Neural cell (in vitro differentiated cells): Measurements from ENCODE around the gene COL20A1. TPM values are rescaled to one million over a fixed set of nuclear protein-coding genes. Genes with fewer than 3 reads are reported as not detected.

Experiments used
- H2AFZ ChIP-seq: fragments of 200-600, 300-800 bp; sonication (generic), shearing (Covaris generic); 2 replicates; pipeline ENCODE4 v1.6.0; 2014; ENCODE audit warnings: low read depth, mild to moderate bottlenecking, antibody characterized with exemption, low read length, moderate library complexity
- H3F3A ChIP-seq: fragments of 200-600 bp; shearing (Covaris generic); 2 replicates; pipeline ENCODE4 v1.6.1; 2016; ENCODE audit warnings: mild to moderate bottlenecking, moderate library complexity, mixed read lengths, antibody characterized with exemption, low read length; ENCODE audit not compliant: insufficient read depth, poor library complexity, severe bottlenecking
- H3K27ac ChIP-seq: fragments of 200-600, 300-800 bp; sonication (generic), shearing (Covaris generic); 2 replicates; pipeline ENCODE4 v1.5.1; 2014; ENCODE audit warnings: mild to moderate bottlenecking, low read length, moderate library complexity
- H3K27me3 ChIP-seq: fragments of 300-800, 200-600 bp; sonication (generic), shearing (Covaris generic); 2 replicates; pipeline ENCODE4 v1.6.0; 2014; ENCODE audit warnings: mild to moderate bottlenecking, low read depth, low read length, moderate library complexity; ENCODE audit not compliant: insufficient read depth
- H3K36me3 ChIP-seq: fragments of 300-800, 200-600 bp; sonication (generic), shearing (Covaris generic); 2 replicates; pipeline ENCODE4 v1.5.1; 2014; ENCODE audit warnings: mild to moderate bottlenecking, antibody characterized with exemption, low read length, moderate library complexity; ENCODE audit not compliant: insufficient read depth
- H3K4me2 ChIP-seq: fragments of 300-800, 200-600 bp; sonication (generic), shearing (Covaris generic); 2 replicates; pipeline ENCODE4 v1.6.0; 2014; ENCODE audit warnings: mild to moderate bottlenecking, low read length
- H3K4me3 ChIP-seq: fragments of 300-800, 200-600 bp; sonication (generic), shearing (Covaris generic); 2 replicates; pipeline ENCODE4 v1.5.1; 2014; ENCODE audit warnings: mild to moderate bottlenecking, low read length, moderate library complexity
- H3K79me2 ChIP-seq: fragments of 200-600 bp; shearing (Covaris generic); replicated peaks from 2 replicates; pipeline ENCODE4 v1.6.0; 2014; ENCODE audit warnings: mild to moderate bottlenecking, low read length, moderate library complexity; ENCODE audit not compliant: insufficient read depth
- H3K9ac ChIP-seq: fragments of 300-800, 200-600 bp; sonication (generic), shearing (Covaris generic); 2 replicates; pipeline ENCODE4 v1.6.1; 2016; ENCODE audit warnings: mild to moderate bottlenecking, low read length, mixed read lengths
- H3K9me2 ChIP-seq: fragments of 200-600 bp; shearing (Covaris generic); 2 replicates; pipeline ENCODE4 v1.6.1; 2016; ENCODE audit warnings: mild to moderate bottlenecking, low read length, mixed read lengths; ENCODE audit not compliant: insufficient read depth
- H3K9me3 ChIP-seq: fragments of 200-600, 300-800 bp; sonication (generic), shearing (Covaris generic); 2 replicates; pipeline ENCODE4 v1.6.1; 2016; ENCODE audit warnings: mild to moderate bottlenecking, mixed run types, low read length, moderate library complexity, mixed read lengths
- H4K20me1 ChIP-seq: fragments of 200-600 bp; shearing (Covaris generic); 2 replicates; pipeline ENCODE4 v1.6.1; 2016; ENCODE audit warnings: mild to moderate bottlenecking, mixed run types; ENCODE audit not compliant: insufficient read depth
- EP300 ChIP-seq: fragments of 450-650 bp; conservative IDR thresholded peaks from 2 replicates; pipeline ENCODE4 v1.6.1; 2014; ENCODE audit warnings: antibody characterized with exemption, mild to moderate bottlenecking, moderate library complexity; ENCODE audit not compliant: poor library complexity, severe bottlenecking
- EZH2 ChIP-seq: fragments of 200-600, 300-800 bp; shearing (Covaris generic), sonication (generic); IDR thresholded peaks from 2 replicates; pipeline ENCODE4 v1.6.1; 2014; ENCODE audit warnings: antibody characterized with exemption, low read length, borderline replicate concordance, mild to moderate bottlenecking; ENCODE audit not compliant: insufficient read depth, poor library complexity, severe bottlenecking
- MXI1 ChIP-seq: fragments of 450-650 bp; conservative IDR thresholded peaks from 2 replicates; pipeline ENCODE4 v1.6.1; 2014; ENCODE audit warnings: antibody characterized with exemption, mild to moderate bottlenecking; ENCODE audit not compliant: poor library complexity, severe bottlenecking
- POLR2AphosphoS5 ChIP-seq: IDR thresholded peaks from 2 replicates; pipeline ENCODE4 v1.6.1; 2012
- RAD21 ChIP-seq: fragments of 450-650 bp; conservative IDR thresholded peaks from 2 replicates; pipeline ENCODE4 v1.6.1; 2014; ENCODE audit warnings: antibody characterized with exemption, mild to moderate bottlenecking, moderate library complexity
- REST ChIP-seq: IDR thresholded peaks from 2 replicates; pipeline ENCODE4 v1.6.1; 2012; ENCODE audit warnings: borderline replicate concordance
- SMC3 ChIP-seq: fragments of 450-650 bp; conservative IDR thresholded peaks from 2 replicates; pipeline ENCODE4 v1.6.1; 2014; ENCODE audit warnings: antibody characterized with exemption, mild to moderate bottlenecking, moderate library complexity; ENCODE audit not compliant: poor library complexity
- TAF1 ChIP-seq: IDR thresholded peaks from 2 replicates; pipeline ENCODE4 v1.6.1; 2012; ENCODE audit warnings: low read depth
- polyA plus RNA-seq: library from polyadenylated mRNA; depleted of rRNA; stranded (reverse); fragments of >200 nt; gene quantifications from 2 replicates; pipeline ENCODE4 v1.2.3, GENCODE V29; 2014
- TF ChIP-seq, protein P1 (sequence below): fragments of 450-650 bp; IDR thresholded peaks from 2 replicates; pipeline ENCODE4 v1.5.1; 2014; ENCODE audit warnings: antibody characterized with exemption, mild to moderate bottlenecking, moderate library complexity; ENCODE audit not compliant: poor library complexity, severe bottlenecking

COL20A1 gene
- polyA plus RNA-seq, 1 donor from 2014 or later: 1.1 TPM

DNA sequence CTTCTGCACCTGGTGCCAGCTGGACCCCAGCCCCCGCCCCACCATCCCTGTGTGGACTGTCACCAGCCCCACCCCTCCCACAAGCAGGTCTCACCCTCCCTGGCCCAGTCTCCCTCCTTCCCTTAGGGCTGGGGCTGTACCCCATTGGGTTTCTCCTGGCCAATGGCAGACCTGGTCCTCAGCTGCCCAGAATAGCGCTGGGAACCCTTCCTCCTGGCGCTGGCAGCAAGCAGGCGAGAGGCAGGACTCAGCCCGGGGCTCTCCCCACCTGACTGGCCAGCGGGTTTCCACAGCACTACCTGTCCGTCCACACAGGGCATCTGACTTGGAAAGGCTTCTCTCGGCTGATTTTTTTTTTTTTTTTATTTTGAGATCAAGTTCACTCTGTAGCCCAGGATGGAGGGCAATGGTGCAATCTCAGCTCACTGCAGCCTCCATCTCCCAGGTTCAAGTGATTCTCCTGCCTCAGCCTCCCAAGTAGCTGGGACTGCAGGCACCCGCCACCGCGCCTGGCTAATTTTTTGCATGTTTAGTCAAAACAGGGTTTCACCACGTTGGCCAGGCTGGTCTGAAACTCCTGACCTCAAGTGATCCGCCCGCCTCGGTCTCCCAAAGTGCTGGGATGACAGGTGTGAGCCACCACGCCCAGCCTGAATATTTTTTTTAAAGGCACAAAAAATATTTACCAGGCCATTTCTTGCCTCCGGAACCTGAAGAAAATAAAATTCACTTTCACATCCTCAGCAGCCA, 89.7 kb downstream of the COL20A1 start:
- Histone ChIP-seq H3F3A (no peaks in the 10 kb centered on the region), H3K27ac (no peak overlapping the region), H3K9me2 (no peaks in the 10 kb centered on the region), H3K9me3 (no peaks in the 10 kb centered on the region), H3K27me3 (no peaks in the 10 kb centered on the region), H3K4me3 (no peak overlapping the region), H4K20me1 (no peaks in the 10 kb centered on the region), H2AFZ (no peak overlapping the region), H3K36me3 (no peaks in the 10 kb centered on the region), H3K79me2 (no peaks in the 10 kb centered on the region), H3K9ac (no peak overlapping the region), H3K4me2 (no peak overlapping the region)
- TF ChIP-seq RAD21 (no peak), MXI1 (no peak), REST (no peak), POLR2AphosphoS5 (no peak), EZH2 (no peak), EP300 (no peak), SMC3 (no peak), TAF1 (no peak)
- TF ChIP-seq, protein P1, sequence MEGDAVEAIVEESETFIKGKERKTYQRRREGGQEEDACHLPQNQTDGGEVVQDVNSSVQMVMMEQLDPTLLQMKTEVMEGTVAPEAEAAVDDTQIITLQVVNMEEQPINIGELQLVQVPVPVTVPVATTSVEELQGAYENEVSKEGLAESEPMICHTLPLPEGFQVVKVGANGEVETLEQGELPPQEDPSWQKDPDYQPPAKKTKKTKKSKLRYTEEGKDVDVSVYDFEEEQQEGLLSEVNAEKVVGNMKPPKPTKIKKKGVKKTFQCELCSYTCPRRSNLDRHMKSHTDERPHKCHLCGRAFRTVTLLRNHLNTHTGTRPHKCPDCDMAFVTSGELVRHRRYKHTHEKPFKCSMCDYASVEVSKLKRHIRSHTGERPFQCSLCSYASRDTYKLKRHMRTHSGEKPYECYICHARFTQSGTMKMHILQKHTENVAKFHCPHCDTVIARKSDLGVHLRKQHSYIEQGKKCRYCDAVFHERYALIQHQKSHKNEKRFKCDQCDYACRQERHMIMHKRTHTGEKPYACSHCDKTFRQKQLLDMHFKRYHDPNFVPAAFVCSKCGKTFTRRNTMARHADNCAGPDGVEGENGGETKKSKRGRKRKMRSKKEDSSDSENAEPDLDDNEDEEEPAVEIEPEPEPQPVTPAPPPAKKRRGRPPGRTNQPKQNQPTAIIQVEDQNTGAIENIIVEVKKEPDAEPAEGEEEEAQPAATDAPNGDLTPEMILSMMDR: no peak

GRCh38 chr20:63383556-63383955, 90.6 kb downstream of the COL20A1 start:
- Histone ChIP-seq H3F3A (no peaks in the 10 kb centered on the region), H3K9me3 (peaks cover under 1% of the 10 kb centered on the region), H3K27me3 (no peaks in the 10 kb centered on the region), H3K27ac (no peak overlapping the region), H3K4me3 (no peak overlapping the region), H4K20me1 (no peaks in the 10 kb centered on the region), H3K79me2 (no peaks in the 10 kb centered on the region), H3K9me2 (no peaks in the 10 kb centered on the region), H3K4me2 (no peak overlapping the region), H3K9ac (no peak overlapping the region), H3K36me3 (no peaks in the 10 kb centered on the region), H2AFZ (no peak overlapping the region)
- TF ChIP-seq TAF1 (no peak), EZH2 (no peak), MXI1 (no peak), EP300 (no peak), SMC3 (no peak), REST (no peak), RAD21 (no peak), POLR2AphosphoS5 (no peak)
- TF ChIP-seq, protein P1: no peak
